ENCODE data around the gene PMIS2. TPM values are rescaled to one million over a fixed set of nuclear protein-coding genes. Genes with fewer than 3 reads are reported as not detected.
A peak's percentile ranks its signal among the peaks of the same experiment; 100 is the strongest.

The PMIS2 gene
- total and polyA plus RNA-seq, 2 experiments from 2014 or later, result not detected

- no peaks in the 10 kb centered on the region for H3K36me3 ChIP-seq (ENCODE audit: low read depth)
- WGBS, 2 experiments (ENCODE audit: low coverage in 1 of 2, low lambda C conversion rate in 2 of 2, missing lambda C conversion rate in 2 of 2), result 44 to 47% methylated on average over 21 to 40 of the region's 53 CpGs
- H3K9me2 ChIP-seq (ENCODE audit: insufficient read depth), result no peaks in the 10 kb centered on the region
- no peak for DNase-seq
- H3K9ac ChIP-seq, result no peak overlapping the region
- H3F3A ChIP-seq (ENCODE audit: insufficient read depth), result no peaks in the 10 kb centered on the region
- no peaks in the 10 kb centered on the region for H3K4me1 ChIP-seq (ENCODE audit: insufficient read depth)
- no peak overlapping the region for H2AFZ ChIP-seq
- no peaks in the 10 kb centered on the region for H3K79me2 ChIP-seq (ENCODE audit: insufficient read depth)
- peak overlapping the region; percentile 20 for H3K4me2 ChIP-seq (ENCODE audit: unreplicated experiment)
- H3K27me3 ChIP-seq (replicated peaks; ENCODE audit: insufficient read depth), result 0 out of 2 replicates have a peak, but pooled peaks cover 14% of the 10 kb centered on the region
- H3K4me3 ChIP-seq, result peak overlapping the region; percentile 32; the same call in 1 of the 2 replicates
- no peak overlapping the region for H3K27ac ChIP-seq
- in situ Hi-C loops (cut with MboI), result no loop called here
- no peaks in the 10 kb centered on the region for H3K9me3 ChIP-seq (ENCODE audit: low read depth)
- H4K20me1 ChIP-seq (ENCODE audit: insufficient read depth), result no peaks in the 10 kb centered on the region
- TF ChIP-seq EZH2 (IDR thresholded peaks at IDR 0.05; ENCODE audit: insufficient read depth, poor library complexity, severe bottlenecking) (no peak), EZH2phosphoT487 (IDR thresholded peaks at IDR 0.05; ENCODE audit: insufficient read depth, low read depth) (no peak)
These were observed 27.3 kb upstream of the PMIS2 start for GRCh38 chr19:35558400-35559280.

GRCh38 chr19:35559281-35559659, 26.7 kb upstream of the PMIS2 start:
- TF ChIP-seq EZH2 (IDR thresholded peaks at IDR 0.05; ENCODE audit: insufficient read depth, poor library complexity, severe bottlenecking), result no peak
- Histone ChIP-seq H3F3A (ENCODE audit: insufficient read depth) (no peaks in the 10 kb centered on the region), H3K9me3 (ENCODE audit: low read depth) (no peaks in the 10 kb centered on the region), H3K79me2 (ENCODE audit: insufficient read depth) (no peaks in the 10 kb centered on the region), H3K9ac (no peak overlapping the region), H2AFZ (no peak overlapping the region), H4K20me1 (ENCODE audit: insufficient read depth) (no peaks in the 10 kb centered on the region), H3K36me3 (ENCODE audit: low read depth) (no peaks in the 10 kb centered on the region), H3K4me2 (ENCODE audit: unreplicated experiment) (no peak overlapping the region), H3K9me2 (ENCODE audit: insufficient read depth) (no peaks in the 10 kb centered on the region), H3K27me3 (replicated peaks; ENCODE audit: insufficient read depth) (0 out of 2 replicates have a peak, but pooled peaks cover 14% of the 10 kb centered on the region), H3K4me1 (ENCODE audit: insufficient read depth) (no peaks in the 10 kb centered on the region), H3K27ac (no peak overlapping the region), H3K4me3 (no peak overlapping the region)
- 57 to 59% methylated on average over 11 of the region's 11 CpGs for WGBS, 2 experiments (ENCODE audit: low coverage in 1 of 2, low lambda C conversion rate in 2 of 2, missing lambda C conversion rate in 2 of 2)
- in situ Hi-C loops (cut with MboI), result no loop called here
- DNase-seq, result no peak

GRCh38 chr19:35559781-35560180, 26.2 kb upstream of the PMIS2 start:
- Histone ChIP-seq H3K79me2 (ENCODE audit: insufficient read depth) (no peaks in the 10 kb centered on the region), H3K4me1 (ENCODE audit: insufficient read depth) (no peaks in the 10 kb centered on the region), H3F3A (ENCODE audit: insufficient read depth) (no peaks in the 10 kb centered on the region), H3K9me3 (ENCODE audit: low read depth) (no peaks in the 10 kb centered on the region), H3K9me2 (ENCODE audit: insufficient read depth) (no peaks in the 10 kb centered on the region), H3K27me3 (replicated peaks; ENCODE audit: insufficient read depth) (0 out of 2 replicates have a peak, but pooled peaks cover 14% of the 10 kb centered on the region), H3K4me3 (no peak overlapping the region), H3K27ac (no peak overlapping the region), H4K20me1 (ENCODE audit: insufficient read depth) (no peaks in the 10 kb centered on the region), H3K9ac (no peak overlapping the region), H2AFZ (no peak overlapping the region), H3K4me2 (ENCODE audit: unreplicated experiment) (no peak overlapping the region), H3K36me3 (ENCODE audit: low read depth) (no peaks in the 10 kb centered on the region)
- TF ChIP-seq EZH2 (IDR thresholded peaks at IDR 0.05; ENCODE audit: insufficient read depth, poor library complexity, severe bottlenecking), result no peak
- no peak for TF ChIP-seq EZH2phosphoT487 (IDR thresholded peaks at IDR 0.05; ENCODE audit: insufficient read depth, low read depth)
- no peak for DNase-seq
- in situ Hi-C loops (cut with MboI), result no loop called here
- 84 to 85% methylated on average over 22 to 23 of the region's 23 CpGs for WGBS, 2 experiments (ENCODE audit: low coverage in 1 of 2, low lambda C conversion rate in 2 of 2, missing lambda C conversion rate in 2 of 2)

GRCh38 chr19:35560271-35560670, 25.7 kb upstream of the PMIS2 start:
- no peak overlapping the region for H2AFZ ChIP-seq
- in situ Hi-C loops (cut with MboI), result no loop called here
- no peaks in the 10 kb centered on the region for H3F3A ChIP-seq (ENCODE audit: insufficient read depth)
- no peak overlapping the region for H3K27ac ChIP-seq
- TF ChIP-seq EZH2 (IDR thresholded peaks at IDR 0.05; ENCODE audit: insufficient read depth, poor library complexity, severe bottlenecking), result no peak
- TF ChIP-seq EZH2phosphoT487 (IDR thresholded peaks at IDR 0.05; ENCODE audit: insufficient read depth, low read depth), result no peak
- DNase-seq, result no peak
- H3K9me2 ChIP-seq (ENCODE audit: insufficient read depth), result no peaks in the 10 kb centered on the region
- no peaks in the 10 kb centered on the region for H3K36me3 ChIP-seq (ENCODE audit: low read depth)
- H3K4me1 ChIP-seq (ENCODE audit: insufficient read depth), result no peaks in the 10 kb centered on the region
- H4K20me1 ChIP-seq (ENCODE audit: insufficient read depth), result no peaks in the 10 kb centered on the region
- WGBS, 2 experiments (ENCODE audit: low coverage in 1 of 2, low lambda C conversion rate in 2 of 2, missing lambda C conversion rate in 2 of 2), result 80 to 86% methylated on average over 14 to 18 of the region's 18 CpGs
- no peak overlapping the region for H3K9ac ChIP-seq
- no peak overlapping the region for H3K4me2 ChIP-seq (ENCODE audit: unreplicated experiment)
- H3K79me2 ChIP-seq (ENCODE audit: insufficient read depth), result no peaks in the 10 kb centered on the region
- H3K27me3 ChIP-seq (replicated peaks; ENCODE audit: insufficient read depth), result 0 out of 2 replicates have a peak, but pooled peaks cover 14% of the 10 kb centered on the region
- H3K4me3 ChIP-seq, result no peak overlapping the region
- no peaks in the 10 kb centered on the region for H3K9me3 ChIP-seq (ENCODE audit: low read depth)
